Ishikawa (cell line): ENCODE data around the gene SYT5.

ENCODE experiments used
- CEBPB ChIP-seq: IDR thresholded peaks from 2 replicates; pipeline ENCODE4 v1.6.1; 2012
- CREB1 ChIP-seq: IDR thresholded peaks from 2 replicates; pipeline ENCODE4 v1.6.1; 2012; ENCODE audit warnings: low read depth
- EGR1 ChIP-seq: IDR thresholded peaks from 2 replicates; pipeline ENCODE4 v1.6.1; 2012
- EP300 ChIP-seq: IDR thresholded peaks from 2 replicates; pipeline ENCODE4 v1.6.1; 2012; ENCODE audit warnings: borderline replicate concordance
- FOXM1 ChIP-seq: IDR thresholded peaks from 2 replicates; pipeline ENCODE4 v1.6.1; 2012; ENCODE audit warnings: low read depth, borderline replicate concordance
- NFIC ChIP-seq: IDR thresholded peaks from 2 replicates; pipeline ENCODE4 v1.6.1; 2012
- RAD21 ChIP-seq: IDR thresholded peaks from 2 replicates; pipeline ENCODE4 v1.6.1; 2012; ENCODE audit warnings: low read depth
- TAF1 ChIP-seq: IDR thresholded peaks from 2 replicates; pipeline ENCODE4 v1.6.1; 2012; ENCODE audit warnings: low read depth, mild to moderate bottlenecking
- TCF12 ChIP-seq: IDR thresholded peaks from 2 replicates; pipeline ENCODE4 v1.6.1; 2012; ENCODE audit warnings: low read depth
- TEAD4 ChIP-seq: IDR thresholded peaks from 2 replicates; pipeline ENCODE4 v1.6.1; 2012
- YY1 ChIP-seq: IDR thresholded peaks from 2 replicates; pipeline ENCODE4 v1.6.1; 2012; ENCODE audit warnings: low read depth
- ZBTB7A ChIP-seq: IDR thresholded peaks from 2 replicates; pipeline ENCODE4 v1.6.1; 2012; ENCODE audit warnings: low read depth
- TF ChIP-seq, protein P1 (sequence below): IDR thresholded peaks from 2 replicates; pipeline ENCODE4 v1.6.1; 2012; ENCODE audit warnings: low read depth, mild to moderate bottlenecking
- TF ChIP-seq, protein P2 (sequence below): IDR thresholded peaks from 2 replicates; pipeline ENCODE4 v1.6.1; 2012
- TF ChIP-seq, protein P3 (sequence below): IDR thresholded peaks from 2 replicates; pipeline ENCODE4 v1.6.1; 2012

The SYT5 gene

GRCh38 chr19:55213547-55213946, 33.5 kb upstream of the SYT5 start:
- TF ChIP-seq YY1, result no peak
- no peak for TF ChIP-seq NFIC
- no peak for TF ChIP-seq EP300
- no peak for TF ChIP-seq FOXM1
- no peak for TF ChIP-seq CEBPB
- TF ChIP-seq TAF1, result no peak
- TF ChIP-seq, protein P1, sequence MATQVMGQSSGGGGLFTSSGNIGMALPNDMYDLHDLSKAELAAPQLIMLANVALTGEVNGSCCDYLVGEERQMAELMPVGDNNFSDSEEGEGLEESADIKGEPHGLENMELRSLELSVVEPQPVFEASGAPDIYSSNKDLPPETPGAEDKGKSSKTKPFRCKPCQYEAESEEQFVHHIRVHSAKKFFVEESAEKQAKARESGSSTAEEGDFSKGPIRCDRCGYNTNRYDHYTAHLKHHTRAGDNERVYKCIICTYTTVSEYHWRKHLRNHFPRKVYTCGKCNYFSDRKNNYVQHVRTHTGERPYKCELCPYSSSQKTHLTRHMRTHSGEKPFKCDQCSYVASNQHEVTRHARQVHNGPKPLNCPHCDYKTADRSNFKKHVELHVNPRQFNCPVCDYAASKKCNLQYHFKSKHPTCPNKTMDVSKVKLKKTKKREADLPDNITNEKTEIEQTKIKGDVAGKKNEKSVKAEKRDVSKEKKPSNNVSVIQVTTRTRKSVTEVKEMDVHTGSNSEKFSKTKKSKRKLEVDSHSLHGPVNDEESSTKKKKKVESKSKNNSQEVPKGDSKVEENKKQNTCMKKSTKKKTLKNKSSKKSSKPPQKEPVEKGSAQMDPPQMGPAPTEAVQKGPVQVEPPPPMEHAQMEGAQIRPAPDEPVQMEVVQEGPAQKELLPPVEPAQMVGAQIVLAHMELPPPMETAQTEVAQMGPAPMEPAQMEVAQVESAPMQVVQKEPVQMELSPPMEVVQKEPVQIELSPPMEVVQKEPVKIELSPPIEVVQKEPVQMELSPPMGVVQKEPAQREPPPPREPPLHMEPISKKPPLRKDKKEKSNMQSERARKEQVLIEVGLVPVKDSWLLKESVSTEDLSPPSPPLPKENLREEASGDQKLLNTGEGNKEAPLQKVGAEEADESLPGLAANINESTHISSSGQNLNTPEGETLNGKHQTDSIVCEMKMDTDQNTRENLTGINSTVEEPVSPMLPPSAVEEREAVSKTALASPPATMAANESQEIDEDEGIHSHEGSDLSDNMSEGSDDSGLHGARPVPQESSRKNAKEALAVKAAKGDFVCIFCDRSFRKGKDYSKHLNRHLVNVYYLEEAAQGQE, result no peak
- no peak for TF ChIP-seq EGR1
- TF ChIP-seq ZBTB7A, result no peak
- TF ChIP-seq TCF12, result no peak
- TF ChIP-seq, protein P2, sequence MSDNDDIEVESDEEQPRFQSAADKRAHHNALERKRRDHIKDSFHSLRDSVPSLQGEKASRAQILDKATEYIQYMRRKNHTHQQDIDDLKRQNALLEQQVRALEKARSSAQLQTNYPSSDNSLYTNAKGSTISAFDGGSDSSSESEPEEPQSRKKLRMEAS, result no peak
- TF ChIP-seq TEAD4, result no peak
- no peak for TF ChIP-seq RAD21
- TF ChIP-seq, protein P3, sequence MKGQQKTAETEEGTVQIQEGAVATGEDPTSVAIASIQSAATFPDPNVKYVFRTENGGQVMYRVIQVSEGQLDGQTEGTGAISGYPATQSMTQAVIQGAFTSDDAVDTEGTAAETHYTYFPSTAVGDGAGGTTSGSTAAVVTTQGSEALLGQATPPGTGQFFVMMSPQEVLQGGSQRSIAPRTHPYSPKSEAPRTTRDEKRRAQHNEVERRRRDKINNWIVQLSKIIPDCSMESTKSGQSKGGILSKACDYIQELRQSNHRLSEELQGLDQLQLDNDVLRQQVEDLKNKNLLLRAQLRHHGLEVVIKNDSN, result no peak
- no peak for TF ChIP-seq CREB1

DNA sequence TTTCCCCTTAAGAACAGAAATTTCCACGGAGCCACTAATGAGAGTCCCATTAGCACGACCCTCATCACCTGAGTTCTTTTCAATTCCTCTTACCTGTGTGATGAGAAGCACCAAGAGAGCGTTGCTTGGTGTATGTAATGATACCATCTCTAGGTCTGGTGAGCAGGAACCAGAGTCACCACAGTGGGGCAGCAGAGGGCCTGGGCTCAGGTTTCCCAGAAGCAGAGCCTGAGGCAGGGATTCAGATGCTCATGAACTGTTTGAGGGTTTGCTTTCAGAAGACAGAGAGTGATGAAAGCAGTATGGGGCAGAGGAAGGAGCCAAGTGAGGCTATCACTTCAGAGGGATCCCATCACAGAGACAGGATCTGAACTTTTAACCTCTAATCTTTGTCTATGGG, 32.4 kb upstream of the SYT5 start:
- TF ChIP-seq EGR1 (no peak), RAD21 (peak; percentile 85), TEAD4 (no peak)

GRCh38 chr19:55209693-55210472, 29.8 kb upstream of the SYT5 start:
- TF ChIP-seq EGR1, result no peak
- TF ChIP-seq, protein P2, result no peak
- TF ChIP-seq, protein P3, result no peak
- TF ChIP-seq TCF12, result no peak
- TF ChIP-seq NFIC, result no peak
- TF ChIP-seq, protein P1, result no peak
- TF ChIP-seq YY1, result no peak
- TF ChIP-seq TAF1, result no peak
- TF ChIP-seq CEBPB, result no peak
- no peak for TF ChIP-seq CREB1
- no peak for TF ChIP-seq FOXM1
- no peak for TF ChIP-seq EP300
- no peak for TF ChIP-seq ZBTB7A
- TF ChIP-seq RAD21, result no peak
- TF ChIP-seq TEAD4, result no peak

- no peak for TF ChIP-seq TAF1
- TF ChIP-seq, protein P2, result no peak
- TF ChIP-seq, protein P1, result no peak
- TF ChIP-seq YY1, result no peak
- TF ChIP-seq TCF12, result no peak
- TF ChIP-seq ZBTB7A, result no peak
- no peak for TF ChIP-seq FOXM1
- TF ChIP-seq RAD21, result no peak
- TF ChIP-seq CREB1, result no peak
- no peak for TF ChIP-seq NFIC
- TF ChIP-seq, protein P3, result no peak
- no peak for TF ChIP-seq EGR1
- TF ChIP-seq CEBPB, result no peak
- no peak for TF ChIP-seq TEAD4
- no peak for TF ChIP-seq EP300
These were observed 29.0 kb upstream of the SYT5 start, which contains the start of gene PTPRH for GRCh38 chr19:55208880-55209692. Gene PTPRH, minus strand, starts transcription at chr19:55209501. Its CDS starts 68 bp downstream, at chr19:55209433.
